IPS-18c (cell line): ENCODE results near the gene TICAM2.
A peak's percentile ranks its signal among the peaks of the same experiment; 100 is the strongest.

Experiments
- H3K4me3 ChIP-seq: 2 replicates; pipeline ENCODE4 v1.7.0; 2013; ENCODE audit warnings: low read depth, mild to moderate bottlenecking, low read length, moderate library complexity; ENCODE audit not compliant: insufficient read depth
- H3K9me3 ChIP-seq: one replicate; pipeline ENCODE4 v1.6.1; 2013; ENCODE audit warnings: mild to moderate bottlenecking, low read length, moderate library complexity; ENCODE audit not compliant: control insufficient read depth, insufficient read depth

The TICAM2 gene

GRCh38 chr5:115551415-115551814 is 50.9 kb downstream of the TICAM2 start:
- H3K4me3 ChIP-seq = no peak overlapping the region
- no peaks in the 10 kb centered on the region for H3K9me3 ChIP-seq

- Histone ChIP-seq H3K9me3 (peaks cover 8% of the 10 kb centered on the region), H3K4me3 (no peak overlapping the region)
Measured at GRCh38 chr5:115549154-115549553, 53.1 kb downstream of the TICAM2 start.

GRCh38 chr5:115548683-115549082 is 53.6 kb downstream of the TICAM2 start:
- H3K4me3 ChIP-seq = no peak overlapping the region
- H3K9me3 ChIP-seq = peaks cover 8% of the 10 kb centered on the region

- H3K4me3 ChIP-seq = no peak overlapping the region
- peaks cover 8% of the 10 kb centered on the region for H3K9me3 ChIP-seq
Measured at GRCh38 chr5:115545351-115545882, 56.9 kb downstream of the TICAM2 start.

- peaks cover 8% of the 10 kb centered on the region for H3K9me3 ChIP-seq
- H3K4me3 ChIP-seq = peak within 1 kb of the TSS; percentile 90
Measured at GRCh38 chr5:115544436-115545350, 57.6 kb downstream of the TICAM2 start, which contains the start of gene FEM1C. Gene FEM1C, minus strand, starts transcription at chr5:115544775. Its CDS starts 1,282 bp downstream, at chr5:115543493.

- Histone ChIP-seq H3K4me3 (peak overlapping the region; percentile 90), H3K9me3 (peaks cover 8% of the 10 kb centered on the region)
Measured at GRCh38 chr5:115544043-115544435, 58.2 kb downstream of the TICAM2 start.

- peaks cover 8% of the 10 kb centered on the region for H3K9me3 ChIP-seq
- peak overlapping the region; percentile 90 for H3K4me3 ChIP-seq
Measured at GRCh38 chr5:115543365-115544042, 58.8 kb downstream of the TICAM2 start.

- Histone ChIP-seq H3K4me3 (peak overlapping the region; percentile 90), H3K9me3 (peaks cover 8% of the 10 kb centered on the region)
Measured at GRCh38 chr5:115542651-115543364, 59.5 kb downstream of the TICAM2 start.

GRCh38 chr5:115542086-115542485 is 60.2 kb downstream of the TICAM2 start:
- Histone ChIP-seq H3K4me3 (peak overlapping the region; percentile 90), H3K9me3 (peaks cover 8% of the 10 kb centered on the region)

- Histone ChIP-seq H3K9me3 (peaks cover 8% of the 10 kb centered on the region), H3K4me3 (peak overlapping the region; percentile 25; the same call in 1 of the 2 replicates)
Measured at GRCh38 chr5:115541611-115542010, 60.7 kb downstream of the TICAM2 start.

GRCh38 chr5:115535479-115536035 is 66.7 kb downstream of the TICAM2 start:
- Histone ChIP-seq H3K9me3 (no peaks in the 10 kb centered on the region), H3K4me3 (no peak overlapping the region)

GRCh38 chr5:115532517-115532916 is 69.8 kb downstream of the TICAM2 start:
- Histone ChIP-seq H3K9me3 (no peaks in the 10 kb centered on the region), H3K4me3 (no peak overlapping the region)

GRCh38 chr5:115531787-115532367 is 70.4 kb downstream of the TICAM2 start:
- Histone ChIP-seq H3K9me3 (no peaks in the 10 kb centered on the region), H3K4me3 (no peak overlapping the region)

- Histone ChIP-seq H3K9me3 (no peaks in the 10 kb centered on the region), H3K4me3 (no peak overlapping the region)
Measured at GRCh38 chr5:115531380-115531779, 70.9 kb downstream of the TICAM2 start.

GRCh38 chr5:115530426-115530825 is 71.9 kb downstream of the TICAM2 start:
- Histone ChIP-seq H3K4me3 (no peak overlapping the region), H3K9me3 (no peaks in the 10 kb centered on the region)
